Thoracic aorta (tissue), 2 donors: ENCODE results near the gene DCTN3. TPM values are rescaled to one million over a fixed set of nuclear protein-coding genes. Genes with fewer than 3 reads are reported as not detected.

Source experiments
- ATAC-seq: fragments of 150-250 bp; one replicate; pipeline ENCODE4 v1.8.0; 2017; ENCODE audit warnings: low read depth; ENCODE audit not compliant: insufficient number of reproducible peaks, low FRiP score
- DNase-seq: peaks from one replicate; pipeline ENCODE4 v3.0.0-alpha.2; 2020; ENCODE audit warnings: low spot score
- H3K27ac ChIP-seq, 2 donors: fragments of 200-600 bp; sonication (generic); 1 replicate in 1 of 2; 2 replicates in 1 of 2; pipeline ENCODE4 v1.5.1; 2016; ENCODE audit warnings: mild to moderate bottlenecking in 2 of 2, moderate library complexity in 2 of 2
- H3K27me3 ChIP-seq: fragments of 200-600 bp; sonication (generic); replicated peaks from 2 replicates; pipeline ENCODE4 v1.6.0; 2016; ENCODE audit warnings: mild to moderate bottlenecking; ENCODE audit not compliant: insufficient read depth
- H3K36me3 ChIP-seq: fragments of 200-600 bp; sonication (generic); one replicate; pipeline ENCODE4 v1.5.1; 2016
- H3K4me1 ChIP-seq, 2 donors: fragments of 200-600 bp; sonication (generic); 1 replicate in 1 of 2; 2 replicates in 1 of 2; pipeline versions ENCODE4 v1.5.1 to v1.6.0; 2016; ENCODE audit warnings: low read depth in 2 of 2, mild to moderate bottlenecking in 1 of 2; ENCODE audit not compliant: control insufficient read depth in 1 of 2
- H3K4me3 ChIP-seq: fragments of 200-600 bp; sonication (generic); 2 replicates; pipeline ENCODE4 v1.5.1; 2016; ENCODE audit warnings: mild to moderate bottlenecking
- H3K9me3 ChIP-seq: fragments of 200-600 bp; sonication (generic); 2 replicates; pipeline ENCODE4 v1.5.1; 2016
- total RNA-seq, 2 donors: library from RNA; depleted of rRNA; stranded (reverse); fragments of >200 nt; gene quantifications; one replicate each; pipeline versions ENCODE4 v1.1.0 to v1.2.3, GENCODE V29; 2016
- TF ChIP-seq, protein P1 (sequence below): fragments of 200-600 bp; sonication (generic); IDR thresholded peaks from one replicate; pipeline ENCODE4 v1.5.1; 2019; ENCODE audit warnings: antibody characterized with exemption

DCTN3 gene
- total RNA-seq, 2 donors from 2014 or later: 48.1 to 70.4 TPM

DNA sequence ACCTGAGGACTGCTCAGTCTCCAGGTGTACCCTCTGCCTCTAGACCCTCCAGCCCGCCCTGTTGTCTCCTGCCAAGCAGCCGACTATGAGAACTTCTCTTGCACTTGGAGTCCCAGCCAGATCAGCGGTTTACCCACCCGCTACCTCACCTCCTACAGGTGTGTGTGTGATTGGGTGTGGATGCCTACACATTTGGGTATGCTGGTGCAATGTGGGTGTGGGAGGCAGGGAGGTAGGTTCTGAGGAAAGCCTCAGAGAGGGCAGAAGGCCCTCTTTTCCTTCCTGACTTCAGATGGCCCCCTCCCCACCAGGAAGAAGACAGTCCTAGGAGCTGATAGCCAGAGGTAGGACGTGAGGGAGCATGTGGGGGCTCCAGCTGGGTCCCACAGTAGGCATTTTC, 36.7 kb upstream of the DCTN3 start:
- DNase-seq (no peak), ATAC-seq (no peak)
- TF ChIP-seq, protein P1, sequence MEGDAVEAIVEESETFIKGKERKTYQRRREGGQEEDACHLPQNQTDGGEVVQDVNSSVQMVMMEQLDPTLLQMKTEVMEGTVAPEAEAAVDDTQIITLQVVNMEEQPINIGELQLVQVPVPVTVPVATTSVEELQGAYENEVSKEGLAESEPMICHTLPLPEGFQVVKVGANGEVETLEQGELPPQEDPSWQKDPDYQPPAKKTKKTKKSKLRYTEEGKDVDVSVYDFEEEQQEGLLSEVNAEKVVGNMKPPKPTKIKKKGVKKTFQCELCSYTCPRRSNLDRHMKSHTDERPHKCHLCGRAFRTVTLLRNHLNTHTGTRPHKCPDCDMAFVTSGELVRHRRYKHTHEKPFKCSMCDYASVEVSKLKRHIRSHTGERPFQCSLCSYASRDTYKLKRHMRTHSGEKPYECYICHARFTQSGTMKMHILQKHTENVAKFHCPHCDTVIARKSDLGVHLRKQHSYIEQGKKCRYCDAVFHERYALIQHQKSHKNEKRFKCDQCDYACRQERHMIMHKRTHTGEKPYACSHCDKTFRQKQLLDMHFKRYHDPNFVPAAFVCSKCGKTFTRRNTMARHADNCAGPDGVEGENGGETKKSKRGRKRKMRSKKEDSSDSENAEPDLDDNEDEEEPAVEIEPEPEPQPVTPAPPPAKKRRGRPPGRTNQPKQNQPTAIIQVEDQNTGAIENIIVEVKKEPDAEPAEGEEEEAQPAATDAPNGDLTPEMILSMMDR: no peak
- no peak overlapping the region for H3K27ac ChIP-seq
- peaks cover 27 to 42% of the 10 kb centered on the region in 2 donors for H3K4me1 ChIP-seq
- no peaks in the 10 kb centered on the region for H3K9me3 ChIP-seq
- H3K27me3 ChIP-seq: no peaks in the 10 kb centered on the region
- peaks cover 28% of the 10 kb centered on the region for H3K36me3 ChIP-seq
- H3K4me3 ChIP-seq: no peak overlapping the region

DNA sequence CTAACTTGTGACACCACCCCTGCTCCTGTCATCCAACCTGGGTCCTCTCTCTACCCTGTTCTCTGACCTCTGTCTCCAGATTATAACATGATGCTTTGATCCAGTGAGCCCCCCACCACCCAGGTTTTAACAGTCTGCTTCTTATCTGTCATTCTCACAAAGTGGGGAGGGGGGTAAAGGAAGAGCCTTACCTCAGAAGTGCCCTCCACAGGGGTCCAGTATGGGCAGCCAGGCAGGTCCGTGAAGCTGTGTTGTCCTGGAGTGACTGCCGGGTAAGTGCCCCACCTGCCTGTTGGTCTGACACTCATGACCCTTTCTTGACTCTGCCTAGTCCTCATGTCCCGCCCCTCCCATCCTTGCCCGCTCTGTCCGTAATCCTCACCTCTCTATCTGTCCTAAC, 35.1 kb upstream of the DCTN3 start:
- ATAC-seq: no peak

DNA sequence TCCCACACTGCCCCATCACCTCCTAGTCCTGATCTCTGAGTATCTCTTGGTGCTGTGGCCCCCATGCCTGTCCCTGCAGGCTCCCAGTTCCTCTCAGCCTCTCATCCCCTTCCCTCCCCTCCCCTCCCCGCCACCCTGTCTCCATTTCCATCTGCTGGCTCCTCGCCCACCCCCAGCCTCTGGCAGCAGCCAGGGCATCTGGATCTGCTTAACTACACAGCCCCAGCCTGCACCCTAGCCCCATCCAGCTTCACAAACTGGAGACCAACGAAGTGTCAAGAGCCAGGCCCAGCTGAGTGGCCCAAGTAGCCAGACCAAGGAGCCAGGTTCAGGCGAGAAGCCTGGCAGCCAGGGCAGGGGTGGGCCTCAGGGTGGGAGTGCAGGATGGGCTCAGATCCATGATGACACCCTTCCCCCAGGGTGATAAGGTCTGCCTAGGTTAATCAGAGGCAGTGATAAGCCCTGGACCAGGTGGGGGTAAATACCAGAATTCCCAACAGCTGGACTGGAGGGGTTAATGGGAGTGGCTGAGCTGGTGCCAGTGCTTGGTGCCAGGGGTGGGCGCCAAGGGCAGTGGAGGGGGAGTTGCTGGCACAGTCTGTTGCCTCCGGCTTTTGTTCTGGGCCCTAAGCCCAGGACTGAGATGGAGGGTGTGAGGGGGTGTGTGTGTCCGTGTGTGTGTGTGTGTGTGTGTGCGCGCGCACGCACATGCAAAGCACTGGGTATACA, 34.2 kb upstream of the DCTN3 start:
- peak; percentile 50 for ATAC-seq
- Histone ChIP-seq H3K9me3 (no peaks in the 10 kb centered on the region), H3K4me1 (peaks cover 32 to 56% of the 10 kb centered on the region in 2 donors), H3K27me3 (no peaks in the 10 kb centered on the region), H3K27ac (peak overlapping the region; percentile 85 to 92), H3K36me3 (peaks cover 12% of the 10 kb centered on the region), H3K4me3 (peak overlapping the region; percentile 67)
- peak; percentile 46 for DNase-seq
- TF ChIP-seq, protein P1: no peak

More for the DNA sequence above, 35.1 kb upstream of the DCTN3 start:
- H3K9me3 ChIP-seq: no peaks in the 10 kb centered on the region
- TF ChIP-seq, protein P1: no peak
- no peak for DNase-seq
- no peaks in the 10 kb centered on the region for H3K27me3 ChIP-seq
- H3K36me3 ChIP-seq: peaks cover 12% of the 10 kb centered on the region
- peak overlapping the region; percentile 69 to 92 for H3K27ac ChIP-seq
- H3K4me3 ChIP-seq: peak overlapping the region; percentile 18
- peaks cover 32 to 56% of the 10 kb centered on the region in 2 donors for H3K4me1 ChIP-seq

DNA sequence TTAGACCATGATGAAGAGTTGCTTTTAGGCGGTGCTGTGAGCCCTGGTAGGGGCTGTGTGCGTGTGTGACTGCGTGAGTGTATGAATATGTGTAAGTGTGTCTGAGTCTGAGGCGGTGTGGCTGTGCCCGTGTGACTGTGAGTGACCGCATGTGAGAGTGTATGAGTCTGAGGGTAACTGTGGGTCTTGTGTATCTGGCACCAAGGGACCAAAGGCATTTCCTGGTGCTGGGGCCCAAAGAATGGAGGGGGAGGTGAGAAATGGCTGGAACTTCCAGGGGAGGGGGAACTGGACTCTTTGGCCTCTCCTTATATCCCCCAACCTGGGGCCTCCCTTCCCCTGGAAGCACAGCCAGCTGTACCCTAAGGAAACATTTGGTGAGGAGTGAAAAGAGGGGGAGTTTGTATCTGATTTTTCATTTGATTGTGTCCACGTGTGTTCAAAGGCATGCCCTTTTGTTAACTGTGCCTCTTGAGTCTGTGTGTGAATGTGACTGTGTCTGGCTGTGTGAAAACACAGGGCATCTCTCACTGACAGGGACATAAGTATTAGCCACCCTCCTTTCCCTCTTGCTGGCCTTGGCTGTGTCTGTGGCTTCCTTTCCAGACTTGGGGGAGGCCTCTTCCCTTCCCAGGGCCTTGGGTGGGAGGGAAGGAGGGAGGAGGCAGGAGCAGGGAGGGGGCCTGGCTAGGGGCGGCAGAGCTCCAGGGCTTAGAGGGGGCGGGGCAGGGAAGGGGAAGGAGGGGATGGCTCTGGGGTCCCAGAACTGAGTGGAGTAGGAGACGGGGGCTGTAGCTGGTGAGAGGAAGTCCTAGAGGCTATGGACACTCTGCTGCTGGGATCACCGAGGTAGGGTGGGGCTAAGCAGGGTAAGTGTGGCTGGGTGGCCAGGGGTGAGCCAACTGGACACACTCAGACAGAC, 33.1 kb upstream of the DCTN3 start:
- Histone ChIP-seq H3K27ac (peak overlapping the region; percentile 85 to 92), H3K4me1 (peaks cover 32 to 63% of the 10 kb centered on the region in 2 donors), H3K36me3 (peaks cover 20% of the 10 kb centered on the region), H3K27me3 (no peaks in the 10 kb centered on the region), H3K9me3 (no peaks in the 10 kb centered on the region), H3K4me3 (peak overlapping the region; percentile 67)
- DNase-seq: peak; percentile 40
- TF ChIP-seq, protein P1: no peak
- ATAC-seq: peak; percentile 36

DNA sequence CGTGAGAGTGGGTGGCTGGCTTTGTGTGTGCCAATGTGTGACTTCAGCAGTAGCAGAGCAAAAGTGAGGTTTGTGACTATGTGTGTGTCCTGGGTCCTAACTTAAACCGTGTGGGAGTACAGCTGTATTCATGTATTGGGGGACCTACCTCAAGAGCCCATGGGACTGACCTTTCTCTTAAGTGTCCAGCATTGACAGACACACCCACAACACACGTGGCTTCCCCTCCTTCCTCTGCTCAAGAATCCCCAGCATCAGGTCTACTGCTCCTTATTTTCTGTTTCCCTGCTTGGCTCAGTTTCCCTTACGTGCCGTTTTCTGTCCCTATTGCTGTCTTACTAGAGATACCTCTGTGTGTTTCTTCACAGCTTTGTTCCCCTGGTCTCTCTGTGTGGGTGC, 32.3 kb upstream of the DCTN3 start:
- ATAC-seq (no peak), DNase-seq (no peak)
- TF ChIP-seq, protein P1: no peak
- Histone ChIP-seq H3K4me1 (peaks cover 39 to 71% of the 10 kb centered on the region in 2 donors), H3K27ac (peak overlapping the region; percentile 85 to 92), H3K27me3 (no peaks in the 10 kb centered on the region), H3K36me3 (peaks cover 20% of the 10 kb centered on the region), H3K4me3 (peak overlapping the region; percentile 67), H3K9me3 (no peaks in the 10 kb centered on the region)
